ENCODE data around the gene ZDHHC1.
"Not testable (repeated sequence)": the region's sequence is repeated elsewhere in the genome, so short reads cannot be mapped to it uniquely, and the experiment has no call there.

The ZDHHC1 gene

GRCh38 chr16:67364600-67365235, 51.6 kb downstream of the ZDHHC1 start:
- H3K4me3 ChIP-seq (ENCODE audit: low read depth, low read length) = no peak overlapping the region

- H3K4me3 ChIP-seq (ENCODE audit: low read depth, low read length) = no peak overlapping the region
Observed at GRCh38 chr16:67361038-67361437, 55.2 kb downstream of the ZDHHC1 start.

- H3K4me3 ChIP-seq (ENCODE audit: low read depth, low read length) = not testable (repeated sequence)
Observed at GRCh38 chr16:67359540-67360269, 56.6 kb downstream of the ZDHHC1 start.

GRCh38 chr16:67357561-67357960, 58.7 kb downstream of the ZDHHC1 start:
- H3K4me3 ChIP-seq (ENCODE audit: low read depth, low read length) = no peak overlapping the region

GRCh38 chr16:67356396-67356795, 59.9 kb downstream of the ZDHHC1 start:
- no peak overlapping the region for H3K4me3 ChIP-seq (ENCODE audit: low read depth, low read length)

GRCh38 chr16:67352463-67352862, 63.8 kb downstream of the ZDHHC1 start:
- H3K4me3 ChIP-seq (ENCODE audit: low read depth, low read length) = not testable (repeated sequence)

- no peak overlapping the region for H3K4me3 ChIP-seq (ENCODE audit: low read depth, low read length)
Observed at GRCh38 chr16:67350324-67350723, 66.0 kb downstream of the ZDHHC1 start.

GRCh38 chr16:67349172-67349571, 67.1 kb downstream of the ZDHHC1 start:
- no peak overlapping the region for H3K4me3 ChIP-seq (ENCODE audit: low read depth, low read length)

- no peak overlapping the region for H3K4me3 ChIP-seq (ENCODE audit: low read depth, low read length)
Observed at GRCh38 chr16:67346341-67346740, 69.9 kb downstream of the ZDHHC1 start.

GRCh38 chr16:67345401-67345800, 70.9 kb downstream of the ZDHHC1 start:
- no peak overlapping the region for H3K4me3 ChIP-seq (ENCODE audit: low read depth, low read length)

All from iPS-11a (cell line).